ENCODE measurements around the gene RNF32. TPM values are rescaled to one million over a fixed set of nuclear protein-coding genes. Genes with fewer than 3 reads are reported as not detected.

The RNF32 gene
- total RNA-seq, 1 experiment from 2014 or later, result 2.2 TPM

GRCh38 chr7:156614434-156615264 lies 25.9 kb upstream of the RNF32 start:
- POLR2A ChIA-PET (ENCODE audit: unreplicated experiment), result interaction anchor here (0.6 kb wide), 1 partner anchor 104 kb away, joined by 4 read pairs; no protein-coding TSS in a partner anchor

DNA sequence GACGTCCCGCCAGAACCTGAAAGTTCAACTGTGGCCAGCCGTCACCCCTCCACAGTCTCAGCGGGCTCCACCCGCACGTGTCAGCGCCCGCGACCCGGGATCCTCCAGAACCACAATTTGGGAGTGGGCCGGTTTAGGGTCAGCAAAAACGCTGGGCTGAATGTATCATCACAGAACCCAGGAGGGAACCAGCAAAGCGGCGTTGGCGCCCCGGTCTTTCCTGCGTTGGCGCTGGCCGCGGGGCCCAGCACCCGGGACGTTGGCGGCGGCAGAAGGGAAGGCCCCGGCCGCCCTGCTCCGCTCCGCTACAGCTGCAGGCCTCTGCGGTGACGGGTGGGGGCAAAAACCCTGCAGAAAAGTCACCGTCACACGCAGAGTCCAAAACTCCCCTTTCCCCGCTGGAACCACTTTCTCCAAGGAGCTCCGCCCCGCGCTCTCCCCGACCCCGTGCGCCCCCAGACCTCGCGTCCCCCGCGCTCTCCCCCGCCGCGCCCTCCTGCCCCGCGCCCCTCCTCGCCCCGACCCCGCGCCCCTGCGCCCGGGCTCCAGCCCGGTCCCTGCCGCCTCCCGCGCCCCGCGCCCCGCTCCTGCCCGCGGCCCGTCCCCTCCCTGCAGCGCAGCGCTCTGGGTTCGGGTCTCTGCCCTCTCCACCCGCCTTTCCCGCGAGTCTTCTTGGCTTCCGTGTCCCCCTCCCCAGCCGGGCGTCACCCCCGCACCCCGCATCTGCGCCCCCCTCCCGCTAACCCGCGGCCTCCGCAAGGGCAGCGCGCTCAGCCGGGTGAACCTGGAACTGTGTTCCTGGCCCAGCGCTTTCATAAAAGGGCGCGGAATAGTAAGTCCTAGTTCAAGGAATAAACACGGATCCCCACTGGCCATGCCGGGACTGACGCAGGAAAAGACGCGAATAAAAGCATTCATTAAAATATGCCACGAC lies 24.0 kb upstream of the RNF32 start:
- H3K4me1 ChIP-seq (replicated peaks; ENCODE audit: insufficient read depth), result no peaks in the 10 kb centered on the region
- DNase-seq, result no peak
- POLR2A ChIA-PET (ENCODE audit: unreplicated experiment), result no interaction called here

More at GRCh38 chr7:156614434-156615264, 25.9 kb upstream of the RNF32 start:
- no TSS peak for BruUV-seq (replicated peaks)
- no peaks in the 10 kb centered on the region for H3K4me1 ChIP-seq (replicated peaks; ENCODE audit: insufficient read depth)
- H2AFZ ChIP-seq, result no peak overlapping the region
- no peaks in the 10 kb centered on the region for H3K9me3 ChIP-seq (ENCODE audit: insufficient read depth, low read depth)
- no peaks in the 10 kb centered on the region for H3K79me2 ChIP-seq (ENCODE audit: low read depth)
- no peak overlapping the region for H3K4me2 ChIP-seq
- no peaks in the 10 kb centered on the region for H3K9me2 ChIP-seq (ENCODE audit: insufficient read depth)
- intact Hi-C loops (cut with micrococcal nuclease; ENCODE audit: unreplicated experiment), result no loop called here
- DNase-seq, result no peak
- H3K27ac ChIP-seq, result no peak overlapping the region
- TF ChIP-seq EZH2 (IDR thresholded peaks at IDR 0.05; ENCODE audit: low read depth), result no peak
- CTCF ChIA-PET, result no interaction called here
- no peak overlapping the region for H3K4me3 ChIP-seq
- H4K20me1 ChIP-seq (ENCODE audit: insufficient read depth), result no peaks in the 10 kb centered on the region
- no peaks in the 10 kb centered on the region for H3K36me3 ChIP-seq (ENCODE audit: low read depth)
- no peaks in the 10 kb centered on the region for H3F3A ChIP-seq (ENCODE audit: insufficient read depth, low read depth)
- H3K27me3 ChIP-seq (ENCODE audit: insufficient read depth, low read depth), result peaks cover 82% of the 10 kb centered on the region

GRCh38 chr7:156617215-156617614 lies 23.4 kb upstream of the RNF32 start:
- Histone ChIP-seq H3K9me3 (ENCODE audit: insufficient read depth, low read depth) (no peaks in the 10 kb centered on the region), H3K9me2 (ENCODE audit: insufficient read depth) (no peaks in the 10 kb centered on the region), H3K79me2 (ENCODE audit: low read depth) (no peaks in the 10 kb centered on the region), H3K36me3 (ENCODE audit: low read depth) (no peaks in the 10 kb centered on the region), H3K27ac (no peak overlapping the region), H3K27me3 (ENCODE audit: insufficient read depth, low read depth) (peaks cover 82% of the 10 kb centered on the region), H2AFZ (no peak overlapping the region), H3F3A (ENCODE audit: insufficient read depth, low read depth) (no peaks in the 10 kb centered on the region), H4K20me1 (ENCODE audit: insufficient read depth) (0 out of 2 replicates have a peak, but pooled peaks cover under 1% of the 10 kb centered on the region), H3K4me2 (no peak overlapping the region), H3K4me3 (no peak overlapping the region), H3K4me1 (replicated peaks; ENCODE audit: insufficient read depth) (no peaks in the 10 kb centered on the region)
- DNase-seq, result no peak
- TF ChIP-seq, protein P1, sequence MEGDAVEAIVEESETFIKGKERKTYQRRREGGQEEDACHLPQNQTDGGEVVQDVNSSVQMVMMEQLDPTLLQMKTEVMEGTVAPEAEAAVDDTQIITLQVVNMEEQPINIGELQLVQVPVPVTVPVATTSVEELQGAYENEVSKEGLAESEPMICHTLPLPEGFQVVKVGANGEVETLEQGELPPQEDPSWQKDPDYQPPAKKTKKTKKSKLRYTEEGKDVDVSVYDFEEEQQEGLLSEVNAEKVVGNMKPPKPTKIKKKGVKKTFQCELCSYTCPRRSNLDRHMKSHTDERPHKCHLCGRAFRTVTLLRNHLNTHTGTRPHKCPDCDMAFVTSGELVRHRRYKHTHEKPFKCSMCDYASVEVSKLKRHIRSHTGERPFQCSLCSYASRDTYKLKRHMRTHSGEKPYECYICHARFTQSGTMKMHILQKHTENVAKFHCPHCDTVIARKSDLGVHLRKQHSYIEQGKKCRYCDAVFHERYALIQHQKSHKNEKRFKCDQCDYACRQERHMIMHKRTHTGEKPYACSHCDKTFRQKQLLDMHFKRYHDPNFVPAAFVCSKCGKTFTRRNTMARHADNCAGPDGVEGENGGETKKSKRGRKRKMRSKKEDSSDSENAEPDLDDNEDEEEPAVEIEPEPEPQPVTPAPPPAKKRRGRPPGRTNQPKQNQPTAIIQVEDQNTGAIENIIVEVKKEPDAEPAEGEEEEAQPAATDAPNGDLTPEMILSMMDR (conservative IDR thresholded peaks at IDR 0.05), result no peak
- TF ChIP-seq EZH2 (IDR thresholded peaks at IDR 0.05; ENCODE audit: low read depth), result no peak
- intact Hi-C loops (cut with micrococcal nuclease; ENCODE audit: unreplicated experiment), result no loop called here
- BruUV-seq (replicated peaks), result no TSS peak
- CTCF ChIA-PET, result no interaction called here
- POLR2A ChIA-PET (ENCODE audit: unreplicated experiment), result no interaction called here

More for the DNA sequence above, 24.0 kb upstream of the RNF32 start:
- Histone ChIP-seq H3K9me3 (ENCODE audit: insufficient read depth, low read depth) (no peaks in the 10 kb centered on the region), H3K27me3 (ENCODE audit: insufficient read depth, low read depth) (peaks cover 82% of the 10 kb centered on the region), H3K79me2 (ENCODE audit: low read depth) (no peaks in the 10 kb centered on the region), H3K9me2 (ENCODE audit: insufficient read depth) (no peaks in the 10 kb centered on the region), H3K4me2 (no peak overlapping the region), H4K20me1 (ENCODE audit: insufficient read depth) (no peaks in the 10 kb centered on the region), H2AFZ (no peak overlapping the region), H3F3A (ENCODE audit: insufficient read depth, low read depth) (no peaks in the 10 kb centered on the region), H3K27ac (no peak overlapping the region), H3K4me3 (no peak overlapping the region), H3K36me3 (ENCODE audit: low read depth) (no peaks in the 10 kb centered on the region)
- BruUV-seq (replicated peaks), result no TSS peak
- intact Hi-C loops (cut with micrococcal nuclease; ENCODE audit: unreplicated experiment), result no loop called here
- no peak for TF ChIP-seq EZH2 (IDR thresholded peaks at IDR 0.05; ENCODE audit: low read depth)
- TF ChIP-seq, protein P1 (conservative IDR thresholded peaks at IDR 0.05), result no peak
- CTCF ChIA-PET, result no interaction called here

Measured in PC-9 (cell line).